Measurements from ENCODE around the gene MAP4K2.

The MAP4K2 gene

GRCh38 chr11:64736654-64737053 lies 66.4 kb downstream of the MAP4K2 start:
- DNase-seq (ENCODE audit: low spot score): no peak

GRCh38 chr11:64735725-64736259 lies 67.2 kb downstream of the MAP4K2 start:
- no peak for DNase-seq (ENCODE audit: low spot score)
